EH (cell line): ENCODE results near the gene DPCD.
"Not testable (repeated sequence)": the region's sequence is repeated elsewhere in the genome, so short reads cannot be mapped to it uniquely, and the experiment has no call there.

ENCODE experiments used
- DNase-seq: peaks from one replicate; pipeline ENCODE4 v3.0.0-alpha.2; 2015; ENCODE audit warnings: low read depth

The DPCD gene

DNA sequence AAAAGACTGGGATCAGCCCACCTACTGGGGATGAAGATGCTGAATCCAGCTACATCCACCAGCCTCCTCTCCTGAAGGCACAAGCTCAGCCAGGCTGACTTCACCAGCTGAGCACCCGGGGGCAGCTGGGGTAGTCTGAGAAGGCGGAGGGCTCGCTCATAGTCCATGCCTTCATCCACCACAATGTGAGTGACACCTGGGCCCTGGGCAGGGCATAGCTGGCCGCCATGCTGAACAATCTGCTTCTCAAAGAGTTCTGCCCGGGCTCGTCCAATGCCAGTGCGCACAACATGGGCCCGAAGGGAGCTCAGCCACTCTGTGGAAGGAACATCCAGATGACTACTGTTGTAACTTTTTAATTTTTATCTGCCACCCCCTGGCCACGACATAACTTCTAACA lies 2.3 kb upstream of the DPCD start:
- DNase-seq, result no peak

DNA sequence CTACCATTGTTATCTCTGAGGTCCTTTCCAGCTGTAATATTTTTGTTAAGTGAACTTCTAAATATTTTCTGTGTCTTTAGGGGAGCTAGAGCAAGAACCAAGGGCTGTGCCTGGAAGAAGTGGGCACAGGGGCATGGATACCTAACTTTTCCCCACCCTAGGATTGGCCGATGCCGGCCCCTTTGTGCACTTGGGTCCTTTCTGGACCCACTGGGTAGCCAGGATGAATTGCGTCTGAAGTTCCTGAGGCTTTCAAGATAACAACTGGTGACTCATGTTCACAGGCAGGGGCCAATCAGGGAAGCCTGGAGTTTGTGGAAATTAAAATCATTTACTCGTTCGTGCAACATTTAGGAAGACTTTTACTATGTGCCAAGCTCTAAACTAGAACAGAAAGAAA lies 758 bp downstream of the DPCD start:
- DNase-seq, result peak; percentile 42

DNA sequence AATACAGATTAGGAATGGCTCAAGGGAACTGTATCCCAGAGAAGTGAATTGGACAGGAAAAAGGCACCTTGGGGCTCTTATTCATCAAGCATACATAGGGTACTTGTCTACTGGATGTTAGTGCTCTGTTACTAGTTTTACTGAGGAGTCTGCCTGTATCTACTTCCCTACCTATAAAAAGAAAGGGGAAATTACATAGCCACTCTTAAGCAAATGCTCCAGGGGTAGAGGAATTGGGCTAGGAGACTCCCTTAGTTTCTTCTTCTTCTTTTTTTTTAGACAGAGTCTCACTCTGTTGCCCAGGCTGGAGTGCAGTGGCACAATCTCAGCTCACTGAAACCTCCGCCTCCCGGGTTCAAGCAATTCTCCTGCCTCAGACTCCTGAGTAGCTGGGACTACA lies 5.2 kb downstream of the DPCD start:
- DNase-seq, result not testable (repeated sequence)

DNA sequence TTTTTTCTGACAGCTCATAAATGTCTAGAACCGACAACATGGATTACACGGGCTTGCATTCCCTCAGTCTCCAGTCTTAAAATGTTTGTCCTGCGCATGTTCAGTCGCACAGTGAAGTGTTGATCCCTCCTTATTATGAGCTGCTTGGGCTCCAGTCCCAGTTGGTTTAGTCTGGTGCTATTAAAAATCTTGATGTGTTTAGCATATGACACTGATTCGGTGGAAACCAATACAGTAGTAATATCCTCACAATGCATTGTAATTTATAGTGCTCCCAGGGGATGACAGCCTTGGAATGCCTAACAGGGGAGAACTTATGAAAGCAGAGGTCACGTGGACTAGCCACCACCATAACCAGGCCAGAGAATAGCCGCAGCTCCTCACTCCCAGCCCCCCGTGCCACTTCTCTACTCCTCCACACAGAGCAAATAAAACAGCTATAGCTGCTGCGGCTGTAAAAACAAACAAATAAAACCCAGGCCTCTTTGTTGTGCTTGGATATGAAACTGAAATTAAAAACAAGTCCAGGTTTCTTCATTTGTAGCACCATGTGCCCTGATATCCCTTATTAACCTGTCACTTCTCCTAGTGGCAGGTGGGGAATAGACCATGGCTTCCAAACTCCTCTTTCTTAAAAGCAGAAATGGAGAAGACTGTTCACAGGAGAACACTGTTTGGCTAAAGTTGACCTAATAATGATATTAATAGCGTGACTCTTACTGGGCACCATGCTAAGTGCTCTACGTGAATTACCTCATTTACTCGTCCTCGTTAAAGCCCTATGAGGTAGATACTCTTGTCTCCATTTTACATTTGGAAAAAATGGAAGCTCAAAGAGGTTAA lies 7.7 kb downstream of the DPCD start:
- DNase-seq, result no peak

DNA sequence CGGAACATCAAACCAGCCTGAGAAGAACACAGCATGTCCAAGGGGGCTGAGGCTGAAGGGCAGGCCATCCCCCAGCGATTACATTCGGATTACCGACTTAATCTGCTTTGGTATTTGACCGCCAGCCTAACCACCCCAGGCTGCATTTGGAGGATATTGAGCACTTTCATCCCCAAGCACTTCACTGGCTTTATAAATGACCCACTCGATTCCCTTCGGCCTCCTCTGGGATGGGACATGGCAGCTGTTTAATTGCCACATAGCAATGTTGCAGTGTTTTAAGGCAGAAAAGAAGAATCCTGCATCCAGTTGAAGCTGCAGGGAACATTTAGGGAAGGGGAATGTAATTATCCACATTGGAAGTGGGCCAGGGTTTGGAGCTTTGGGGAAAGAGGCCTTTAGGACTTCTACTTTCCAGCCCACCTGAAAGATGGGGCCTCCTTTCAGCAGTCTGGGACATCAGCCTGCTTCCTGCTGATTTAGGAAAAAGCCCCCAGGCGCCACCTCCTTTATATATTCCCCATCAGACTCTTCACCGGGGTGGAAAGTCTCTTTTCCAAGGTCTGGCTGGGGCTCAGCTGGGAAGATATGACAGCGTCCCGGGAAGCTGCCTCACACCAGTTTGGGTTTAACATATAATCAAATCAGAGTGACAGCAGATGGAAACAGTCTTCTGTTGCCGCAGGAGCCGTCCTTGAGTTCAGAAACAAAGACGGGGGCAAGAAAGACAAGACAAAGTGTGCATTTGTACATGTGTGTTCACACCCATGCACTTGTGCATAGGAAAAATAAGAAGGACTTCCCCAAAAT lies 9.2 kb downstream of the DPCD start:
- no peak for DNase-seq

DNA sequence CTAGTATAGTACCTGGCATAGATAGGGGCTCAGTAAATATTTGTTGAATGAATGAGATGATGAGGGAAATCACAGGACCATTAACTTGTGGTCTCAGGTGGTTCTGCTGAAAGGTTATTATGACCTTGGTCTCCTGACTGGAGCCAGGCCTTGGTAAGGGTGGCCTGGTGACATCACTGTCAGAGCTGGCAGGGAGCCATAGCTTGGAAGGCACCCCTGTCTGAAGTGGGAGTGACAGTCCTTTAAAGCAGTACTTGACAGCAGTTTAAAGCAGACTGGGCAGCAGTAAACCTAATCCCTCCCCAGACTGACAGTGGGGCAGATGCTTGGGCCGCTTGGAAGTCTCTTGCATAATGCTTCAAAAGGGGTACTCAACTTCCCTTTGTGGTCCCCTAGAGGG lies 13.4 kb downstream of the DPCD start:
- no peak for DNase-seq

DNA sequence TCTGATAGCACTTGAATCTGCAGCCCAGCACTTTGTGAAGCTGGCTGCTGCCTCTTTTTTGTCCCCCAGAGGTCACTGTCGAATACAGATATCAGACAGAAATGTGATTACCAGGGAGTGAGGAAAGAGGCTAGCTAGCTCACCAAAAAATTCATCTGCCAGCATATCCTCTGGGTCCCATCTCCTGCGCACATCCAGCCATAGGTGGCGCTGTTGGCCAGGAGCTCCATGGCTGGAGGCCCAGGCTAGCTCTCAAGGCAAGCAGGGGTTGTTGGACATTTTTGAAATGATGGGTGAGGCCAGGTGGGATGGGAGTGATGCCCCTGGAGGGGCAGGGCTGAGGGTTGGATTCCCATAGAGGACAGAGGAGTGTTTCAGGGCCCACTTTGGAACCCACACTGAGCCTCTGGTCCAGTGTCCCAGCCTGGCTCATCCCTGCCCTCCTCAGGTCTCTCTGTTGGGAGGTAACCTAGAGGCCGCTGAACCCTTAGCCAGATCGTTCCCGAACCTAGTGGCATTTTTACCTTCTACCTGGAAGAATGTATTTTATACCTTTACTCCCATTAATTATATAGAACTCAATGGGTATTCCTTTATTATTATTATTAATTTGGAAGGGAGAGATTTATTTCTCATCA lies 14.8 kb downstream of the DPCD start:
- peak; percentile 81 for DNase-seq

DNA sequence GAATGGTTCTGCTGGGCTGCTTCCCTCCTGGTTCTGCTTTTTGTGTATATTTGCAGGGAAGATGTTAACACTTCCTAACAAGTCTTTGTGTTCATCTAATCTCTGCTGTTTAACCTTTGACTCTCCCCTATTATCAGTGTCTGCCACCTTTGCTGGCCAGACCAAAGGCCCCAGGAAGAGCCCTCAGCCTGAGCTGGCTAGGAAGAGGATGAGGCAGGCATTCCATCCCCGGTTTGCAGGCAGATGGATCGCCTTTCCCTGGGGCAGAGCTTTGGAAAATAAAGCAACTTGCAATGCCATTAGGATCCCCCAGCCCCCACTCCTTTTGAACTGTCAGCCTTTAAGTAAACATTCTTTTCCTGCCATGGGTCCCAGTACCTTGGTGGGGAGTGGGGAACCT lies 19.0 kb downstream of the DPCD start:
- no peak for DNase-seq

DNA sequence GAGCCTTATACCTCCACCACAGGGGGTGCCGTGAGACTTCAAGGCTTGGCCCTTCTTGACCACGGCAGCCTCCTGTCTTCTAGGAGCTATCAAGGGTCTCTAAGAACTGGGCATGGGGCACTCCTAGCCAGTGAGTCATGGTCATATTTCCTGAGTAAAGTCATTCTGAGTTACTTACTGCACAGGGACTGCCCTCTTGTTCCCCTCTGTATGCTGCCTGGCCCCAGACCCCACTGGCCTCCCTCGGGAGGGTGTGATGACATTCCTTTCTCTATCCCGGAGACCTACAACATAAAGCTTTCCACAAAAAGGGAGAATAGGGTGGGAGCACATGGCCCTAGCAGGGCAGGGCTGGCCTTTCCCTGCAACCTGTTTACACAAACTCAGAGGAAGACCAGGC lies 21.4 kb downstream of the DPCD start:
- DNase-seq, result peak; percentile 50

DNA sequence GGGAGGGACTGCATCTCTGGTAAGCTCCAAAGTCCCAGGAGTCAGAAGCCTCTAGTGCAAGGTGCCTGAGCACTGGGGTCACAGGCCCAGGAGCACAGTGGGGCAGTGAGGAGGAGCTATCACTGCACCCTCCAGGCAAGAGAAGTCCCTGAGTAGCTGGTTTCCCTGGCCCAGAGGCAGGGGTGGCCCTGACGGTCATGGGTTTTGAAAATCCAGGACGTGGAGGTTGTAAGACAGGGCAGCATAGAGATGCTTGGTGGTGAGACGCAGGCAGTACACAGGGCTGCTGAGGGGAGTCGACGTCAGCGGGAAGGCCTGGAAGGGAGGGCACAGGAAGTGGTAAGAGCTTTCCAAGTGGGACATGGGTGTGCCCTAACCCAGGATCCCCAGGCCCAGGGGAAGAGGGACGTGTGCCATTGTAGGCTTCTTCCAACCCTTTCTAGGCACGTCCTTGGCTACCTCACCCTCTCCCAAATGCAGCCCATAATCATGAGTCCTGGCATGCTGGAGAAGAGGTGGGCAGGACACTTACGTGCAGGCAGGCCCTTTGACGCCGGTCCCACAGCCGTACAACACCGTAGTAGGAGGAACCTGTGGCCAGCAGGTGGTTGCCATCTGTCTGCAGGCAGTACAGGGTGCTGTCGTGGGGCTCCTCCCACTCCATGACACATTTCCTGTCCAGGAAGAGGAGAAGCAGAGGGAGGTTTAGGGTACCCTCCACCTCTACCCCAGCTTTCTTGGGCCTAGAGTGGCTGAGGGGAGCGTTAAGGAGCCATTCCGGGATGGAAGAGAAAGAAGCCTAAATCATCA lies 23.2 kb downstream of the DPCD start:
- peak; percentile 28 for DNase-seq

DNA sequence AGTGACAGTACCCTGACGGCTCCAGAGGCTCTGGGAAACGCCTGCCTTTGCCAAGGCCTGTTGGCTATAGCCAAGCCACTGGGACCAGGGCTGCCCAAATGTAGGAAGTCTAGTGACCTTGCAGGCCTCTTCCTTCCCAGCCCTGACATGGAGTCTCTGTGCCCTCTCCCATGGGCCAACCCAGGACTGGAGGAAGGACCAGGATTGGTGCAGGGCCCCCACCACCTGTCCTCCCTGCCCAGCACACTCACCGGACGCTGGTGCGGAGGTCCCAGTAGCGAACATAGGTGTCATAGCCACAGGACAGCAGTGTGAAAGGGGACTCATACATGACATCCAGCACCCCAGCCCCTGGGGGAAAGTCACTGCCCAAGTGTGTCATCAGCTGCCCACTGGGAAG lies 24.0 kb downstream of the DPCD start:
- DNase-seq, result no peak

DNA sequence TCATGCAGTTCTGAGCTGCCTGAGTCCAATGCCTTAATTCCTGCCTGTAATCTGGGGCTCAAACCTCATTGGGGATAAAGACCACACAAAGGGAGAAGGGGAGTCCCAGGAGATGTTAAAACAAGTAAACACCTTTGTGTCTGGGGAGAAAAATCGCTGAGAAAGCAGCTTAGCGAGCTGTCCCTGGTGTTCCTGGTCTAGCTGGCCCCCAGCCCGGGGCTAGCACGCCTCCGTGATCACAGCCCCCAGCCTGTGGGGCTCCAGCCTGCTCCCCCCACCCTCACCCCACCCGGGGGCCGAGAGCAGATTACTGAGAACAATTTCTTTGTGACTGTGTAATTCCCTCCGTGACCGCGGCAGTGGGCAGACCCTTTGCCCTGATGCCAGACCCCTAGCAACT lies 24.8 kb downstream of the DPCD start:
- no peak for DNase-seq

DNA sequence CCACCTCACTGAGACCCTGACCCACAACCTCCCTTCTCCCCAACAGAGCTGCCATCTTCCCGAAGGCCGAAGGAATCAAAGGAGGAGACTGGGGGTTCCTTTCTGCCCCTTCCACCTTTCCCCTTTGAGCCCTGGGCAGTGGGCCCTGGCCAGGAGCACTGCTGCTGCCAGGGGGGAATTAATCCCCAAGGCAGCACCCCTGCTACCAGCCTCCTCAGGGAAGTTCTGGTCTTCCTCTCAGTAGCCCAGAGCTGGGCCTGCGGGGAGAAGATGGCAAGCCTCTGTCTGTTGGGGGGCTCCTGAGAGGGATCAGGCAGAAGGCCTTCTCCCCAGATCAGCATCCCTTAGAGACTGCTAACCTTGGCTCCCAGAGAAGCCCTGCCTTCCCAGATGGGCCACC lies 25.5 kb downstream of the DPCD start:
- DNase-seq, result no peak

DNA sequence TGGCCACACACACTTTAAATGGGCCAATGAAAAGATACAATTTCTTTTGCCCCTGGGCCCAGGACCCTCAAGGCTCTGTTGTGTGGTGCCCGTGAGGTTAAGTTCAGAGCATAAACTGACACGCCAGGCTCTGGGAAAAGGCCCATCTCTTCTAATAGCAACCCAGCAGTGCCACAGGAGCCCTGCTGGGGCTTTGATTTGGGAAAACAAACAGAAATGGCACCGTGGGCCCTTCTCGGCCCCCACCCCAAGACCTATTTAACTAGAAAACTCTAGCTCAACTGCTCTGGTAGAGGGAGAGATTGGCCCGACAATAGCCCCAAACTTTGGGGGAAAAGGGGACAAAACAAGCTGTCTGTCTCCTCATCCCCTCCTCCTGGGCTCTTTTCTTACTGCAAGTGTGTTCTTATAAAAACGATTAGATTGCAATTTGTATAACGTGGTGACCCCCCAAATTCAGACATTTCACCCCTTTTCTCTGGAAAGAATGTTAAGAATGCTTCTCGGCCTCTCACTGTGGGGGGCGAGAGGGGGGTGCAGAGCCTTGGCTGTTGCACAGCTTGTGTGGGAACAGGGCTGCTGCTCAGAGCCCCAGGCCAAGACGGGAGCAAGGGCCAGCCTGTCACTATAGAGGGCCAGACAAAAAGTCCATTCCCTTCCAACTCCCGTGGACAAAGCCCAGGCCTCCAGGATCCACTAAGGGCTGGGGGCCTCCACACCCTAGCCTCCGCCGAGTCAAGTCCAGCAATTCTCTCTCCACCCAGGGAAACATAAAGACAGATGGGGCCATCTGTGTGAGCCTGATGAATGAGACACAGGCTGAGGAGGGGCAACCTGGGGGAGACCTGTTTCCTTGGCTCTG lies 26.8 kb downstream of the DPCD start:
- DNase-seq, result no peak

DNA sequence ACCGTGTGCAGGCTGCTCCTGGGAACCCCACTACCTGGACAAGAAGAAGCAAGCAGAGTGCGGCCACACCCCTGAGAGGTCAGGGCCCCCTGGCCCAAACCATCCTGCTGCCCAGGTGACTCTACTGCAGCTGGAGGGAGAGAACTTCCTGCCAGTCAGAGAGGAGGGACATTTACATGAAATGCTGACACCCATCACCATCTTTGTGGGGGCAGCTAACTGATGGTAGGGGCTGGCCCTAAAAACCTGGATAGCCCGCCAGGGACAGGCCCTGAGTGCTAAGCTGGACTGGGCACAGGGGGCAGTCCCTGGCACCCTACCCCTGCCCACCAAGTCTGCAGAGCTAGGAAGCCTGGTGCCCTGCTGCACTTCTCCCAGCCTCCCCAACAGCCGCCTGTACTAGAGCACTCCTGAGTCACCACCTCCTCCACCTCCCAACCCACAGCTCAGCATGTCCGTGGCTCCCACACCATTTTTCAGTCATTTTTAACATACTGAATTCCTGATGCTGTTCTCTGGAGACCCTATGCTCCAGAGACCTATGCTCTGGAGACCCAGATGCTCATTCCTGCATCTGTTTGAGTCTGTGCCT lies 27.5 kb downstream of the DPCD start:
- DNase-seq, result no peak

DNA sequence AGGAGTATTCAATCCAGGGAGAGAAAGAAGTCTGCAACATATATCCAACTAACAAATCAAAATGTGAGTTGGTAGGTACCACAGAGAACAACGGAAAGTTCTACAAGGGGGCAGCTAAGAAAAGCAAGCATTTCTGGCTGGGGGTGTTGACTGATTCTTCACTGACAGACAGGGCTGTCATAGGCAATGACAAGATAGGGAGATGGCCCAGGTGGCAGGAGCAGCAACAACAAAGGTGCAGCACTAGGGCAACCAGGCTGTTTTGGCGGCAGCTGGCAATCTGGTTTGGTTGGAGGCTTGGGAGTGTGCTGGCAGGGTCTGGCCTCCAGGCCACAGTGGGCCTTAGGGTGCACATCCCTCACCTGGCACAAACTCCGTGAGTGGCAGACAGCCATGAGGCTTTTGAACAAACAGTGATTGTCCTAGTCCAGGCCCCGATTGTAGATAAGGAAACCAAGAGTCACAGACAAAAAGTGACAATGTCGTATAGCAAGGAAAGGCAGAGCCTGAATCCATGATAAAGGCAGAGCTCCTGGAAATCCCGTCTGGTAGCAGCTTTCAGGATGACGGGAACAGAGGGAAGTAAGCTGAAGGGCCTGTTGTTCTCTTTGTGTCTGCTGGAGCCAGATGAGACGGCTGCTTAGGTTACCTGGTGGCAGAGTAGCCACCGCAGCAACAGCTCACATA lies 28.4 kb downstream of the DPCD start:
- DNase-seq, result no peak

DNA sequence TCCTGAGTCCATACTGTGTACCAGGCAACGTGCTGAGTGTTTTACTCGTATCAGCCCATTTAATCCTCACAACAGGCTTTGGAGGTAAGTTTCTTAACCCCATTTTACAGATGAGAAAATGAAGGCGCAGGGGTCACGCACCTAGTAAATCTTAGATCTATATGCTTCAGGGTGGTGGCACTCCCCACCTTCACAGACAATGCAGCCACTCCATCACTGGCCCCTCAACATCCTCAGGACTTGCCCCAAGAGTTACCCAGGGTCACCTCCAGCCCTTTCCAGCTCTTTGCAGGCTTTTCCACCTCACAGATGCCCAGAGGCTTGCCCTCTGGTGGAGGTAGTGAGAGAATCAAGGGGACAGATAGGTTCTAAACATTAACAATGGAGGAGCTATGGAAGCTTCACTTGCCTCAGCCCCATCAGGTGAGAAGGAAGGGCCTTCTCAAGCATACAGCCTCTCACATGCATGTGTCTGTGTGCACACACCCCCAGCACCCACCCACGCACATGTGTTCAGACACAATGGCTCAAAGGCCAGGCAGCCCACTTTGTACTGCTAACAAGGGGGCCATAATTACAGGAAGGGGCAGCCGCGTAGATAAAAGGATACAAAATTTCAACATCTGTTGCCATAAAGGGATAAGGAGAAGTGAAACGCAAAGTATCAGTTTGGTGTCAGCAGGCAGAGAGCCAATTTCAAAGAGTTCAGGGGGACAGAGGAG lies 29.1 kb downstream of the DPCD start:
- DNase-seq, result no peak

DNA sequence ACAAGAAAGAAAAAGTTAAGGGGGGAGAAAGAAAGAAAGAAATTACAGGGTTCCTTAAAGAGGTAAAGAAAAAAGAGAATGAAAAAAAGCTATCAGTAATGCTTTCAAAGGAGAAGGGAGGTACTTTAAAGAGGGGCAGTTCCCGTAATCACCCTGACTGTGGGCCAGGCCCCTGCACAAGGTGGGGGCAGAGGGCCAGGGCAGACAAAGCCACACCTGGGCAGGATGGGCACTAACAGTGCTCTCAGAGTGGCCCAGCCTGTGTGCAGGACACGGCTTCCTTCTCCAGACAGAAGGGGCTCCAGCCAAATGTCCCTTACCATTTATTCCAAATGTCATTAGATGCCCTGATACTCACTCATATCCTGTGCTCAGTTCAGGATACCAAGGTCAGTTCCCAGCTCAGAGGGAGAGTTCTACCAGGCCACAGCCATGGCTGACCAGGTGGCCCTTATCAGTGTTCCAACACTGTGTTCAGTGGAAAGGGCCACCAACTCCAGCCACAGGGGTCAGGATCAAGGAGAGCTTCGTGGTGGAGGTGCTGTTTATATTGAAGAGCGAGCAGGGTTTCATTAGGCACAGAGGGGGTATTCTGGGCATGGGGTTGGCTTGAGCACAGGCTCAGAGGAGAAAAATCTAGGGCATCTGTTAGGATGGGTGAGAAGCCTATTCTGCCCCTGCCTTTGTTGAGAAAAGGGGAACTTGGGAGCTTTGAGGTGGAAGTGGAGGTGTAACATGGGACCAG lies 29.9 kb downstream of the DPCD start:
- no peak for DNase-seq

DNA sequence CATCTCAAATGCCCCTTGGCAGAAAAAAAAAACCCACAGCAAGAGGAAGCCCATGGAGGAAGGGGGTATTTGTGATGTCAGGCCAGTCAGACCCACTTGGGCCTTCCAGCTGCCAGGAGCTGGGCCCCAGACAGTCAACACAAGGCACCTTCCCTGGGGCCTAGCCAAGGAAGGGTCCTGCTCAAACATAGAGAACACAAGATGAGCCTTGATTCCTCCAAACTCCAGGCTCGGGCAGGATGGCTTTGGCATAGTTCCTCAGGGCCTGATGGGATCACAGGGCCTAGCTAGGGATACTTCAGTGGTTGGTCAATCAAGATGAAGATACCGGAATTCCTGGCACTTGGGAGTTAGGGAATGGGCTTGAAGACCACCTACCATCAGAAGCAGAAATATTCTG lies 30.8 kb downstream of the DPCD start:
- no peak for DNase-seq
